AG04449 (cell line): ENCODE data around the gene ENPP7.

Experiments
- CTCF ChIA-PET: fragments of 350-600 bp; formaldehyde crosslinking; extraction: SDS; loops from one replicate; lab custom pipeline; 2021; ENCODE audit warnings: antibody characterized with exemption; lab: Yijun Ruan, JAX
- POLR2A ChIA-PET: fragments of 400-600, 350-600 bp; formaldehyde crosslinking; extraction: SDS; loops from one replicate; lab custom pipeline; 2020; ENCODE audit warnings: antibody characterized with exemption, inconsistent platforms; lab: Yijun Ruan, JAX
- DNase-seq: peaks from one replicate; pipeline ENCODE4 v3.0.0-alpha.2; 2010; ENCODE audit warnings: low read depth, low spot score
- H3K4me3 ChIP-seq: 2 replicates; pipeline ENCODE4 v1.5.1; 2011; ENCODE audit warnings: low read depth, mild to moderate bottlenecking, control low read depth, low read length
- TF ChIP-seq, protein P1 (sequence below): IDR thresholded peaks from one replicate; pipeline ENCODE4 v1.5.1; 2011; ENCODE audit warnings: mild to moderate bottlenecking, moderate library complexity, low read length, control low read depth, inconsistent platforms; ENCODE audit not compliant: insufficient read depth; ENCODE audit errors: missing control alignments

The ENPP7 gene

DNA sequence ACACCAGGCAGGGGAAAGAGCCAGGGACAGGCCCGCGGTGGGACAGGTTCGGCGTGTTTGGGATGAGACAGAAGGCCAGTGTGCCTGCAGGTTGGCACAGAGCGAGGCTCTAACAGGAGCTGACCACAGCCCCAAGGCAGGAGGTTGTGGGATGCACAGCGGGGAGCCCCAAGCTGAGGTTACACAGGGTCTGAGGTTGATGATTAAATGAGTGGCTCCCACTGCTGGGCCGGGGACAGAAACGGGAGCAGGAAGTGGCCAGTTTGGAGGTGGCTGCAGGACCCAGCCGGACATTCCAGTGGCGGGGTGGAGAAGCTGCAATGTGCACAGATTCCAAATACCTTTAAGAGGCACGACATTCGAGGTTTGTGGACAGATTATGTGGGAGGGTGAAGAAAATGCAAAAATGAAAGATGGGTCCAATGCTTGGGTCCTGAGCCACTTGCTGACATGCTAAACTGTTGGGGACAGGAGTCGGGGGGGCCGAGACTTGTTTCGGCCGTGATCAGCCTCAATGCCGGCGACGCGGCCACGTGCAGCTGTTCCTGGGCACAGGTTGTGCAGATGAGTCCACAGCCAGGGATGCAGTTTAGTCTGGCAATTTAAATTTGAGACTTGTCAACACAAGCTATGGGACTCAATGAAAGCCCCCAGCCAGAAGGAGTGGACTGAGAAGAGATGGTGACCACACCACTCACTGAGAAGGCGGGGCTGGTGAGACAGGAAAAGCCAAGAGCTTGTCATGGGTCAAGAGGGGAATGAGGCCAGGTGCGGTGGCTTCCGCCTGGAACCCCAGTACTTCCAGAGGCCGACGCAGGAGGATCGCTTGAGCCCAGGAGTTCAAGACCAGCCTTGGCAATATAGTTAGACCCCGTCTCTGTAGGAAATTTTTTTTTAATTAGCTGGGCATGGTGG lies 8.7 kb downstream of the ENPP7 start:
- no peak for DNase-seq
- TF ChIP-seq, protein P1, sequence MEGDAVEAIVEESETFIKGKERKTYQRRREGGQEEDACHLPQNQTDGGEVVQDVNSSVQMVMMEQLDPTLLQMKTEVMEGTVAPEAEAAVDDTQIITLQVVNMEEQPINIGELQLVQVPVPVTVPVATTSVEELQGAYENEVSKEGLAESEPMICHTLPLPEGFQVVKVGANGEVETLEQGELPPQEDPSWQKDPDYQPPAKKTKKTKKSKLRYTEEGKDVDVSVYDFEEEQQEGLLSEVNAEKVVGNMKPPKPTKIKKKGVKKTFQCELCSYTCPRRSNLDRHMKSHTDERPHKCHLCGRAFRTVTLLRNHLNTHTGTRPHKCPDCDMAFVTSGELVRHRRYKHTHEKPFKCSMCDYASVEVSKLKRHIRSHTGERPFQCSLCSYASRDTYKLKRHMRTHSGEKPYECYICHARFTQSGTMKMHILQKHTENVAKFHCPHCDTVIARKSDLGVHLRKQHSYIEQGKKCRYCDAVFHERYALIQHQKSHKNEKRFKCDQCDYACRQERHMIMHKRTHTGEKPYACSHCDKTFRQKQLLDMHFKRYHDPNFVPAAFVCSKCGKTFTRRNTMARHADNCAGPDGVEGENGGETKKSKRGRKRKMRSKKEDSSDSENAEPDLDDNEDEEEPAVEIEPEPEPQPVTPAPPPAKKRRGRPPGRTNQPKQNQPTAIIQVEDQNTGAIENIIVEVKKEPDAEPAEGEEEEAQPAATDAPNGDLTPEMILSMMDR = no peak
- CTCF ChIA-PET = interaction anchor here (0.8 to 1.5 kb wide), 5 partner anchors 18 to 253 kb away, joined by 3 read pairs; no protein-coding TSS in a partner anchor
- no peak overlapping the region for H3K4me3 ChIP-seq
- POLR2A ChIA-PET = no interaction called here

DNA sequence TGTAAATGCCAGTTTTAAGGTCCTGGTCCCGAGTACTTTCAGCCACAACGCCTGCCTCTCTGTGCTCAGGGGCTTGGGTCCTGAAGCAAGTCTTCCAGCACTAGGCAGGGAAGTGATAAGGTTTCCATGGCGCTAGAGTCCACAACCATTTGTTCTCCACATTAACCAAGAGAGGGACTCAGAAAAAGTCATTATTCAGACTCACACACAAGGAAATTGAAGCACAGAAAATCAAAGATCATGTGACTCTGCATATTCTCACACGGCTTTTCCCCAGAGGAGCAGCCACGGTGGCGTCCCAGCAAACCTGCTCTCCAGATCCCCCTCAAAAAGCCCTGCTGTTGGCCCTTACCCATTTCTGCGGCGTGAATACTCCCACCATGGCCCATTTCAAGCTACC lies 9.7 kb downstream of the ENPP7 start:
- POLR2A ChIA-PET = no interaction called here
- H3K4me3 ChIP-seq = no peak overlapping the region

DNA sequence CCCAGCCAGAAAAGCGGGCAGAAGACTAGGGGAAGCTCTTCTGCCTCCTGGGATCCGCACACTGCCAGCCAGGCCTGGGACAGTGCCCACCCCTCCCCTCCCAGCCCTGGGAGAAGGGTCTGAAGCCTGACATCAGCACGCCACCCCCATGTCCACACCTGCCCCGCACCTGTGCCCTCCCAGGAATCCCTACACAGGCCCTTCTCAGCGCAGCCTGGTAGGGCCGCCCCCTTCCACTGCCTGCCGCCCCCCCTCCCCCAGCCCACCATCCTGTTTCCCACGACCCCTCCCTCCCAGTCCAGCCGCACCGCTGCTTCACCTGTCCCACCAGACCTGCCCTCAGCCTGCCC lies 10.6 kb downstream of the ENPP7 start:
- CTCF ChIA-PET = interaction anchor here (0.9 to 4.5 kb wide), 24 partner anchors 8 to 304 kb away, joined by 3 to 30 read pairs (median 4); partner anchors contain the start of genes CBX4 and ENPP7

More for the DNA sequence above, 9.7 kb downstream of the ENPP7 start:
- TF ChIP-seq, protein P1 = no peak
- DNase-seq = no peak
- CTCF ChIA-PET = interaction anchor here (0.8 to 4.5 kb wide), 17 partner anchors 8 to 268 kb away, joined by 3 to 30 read pairs (median 5); partner anchors contain the start of genes CBX2 and ENPP7

DNA sequence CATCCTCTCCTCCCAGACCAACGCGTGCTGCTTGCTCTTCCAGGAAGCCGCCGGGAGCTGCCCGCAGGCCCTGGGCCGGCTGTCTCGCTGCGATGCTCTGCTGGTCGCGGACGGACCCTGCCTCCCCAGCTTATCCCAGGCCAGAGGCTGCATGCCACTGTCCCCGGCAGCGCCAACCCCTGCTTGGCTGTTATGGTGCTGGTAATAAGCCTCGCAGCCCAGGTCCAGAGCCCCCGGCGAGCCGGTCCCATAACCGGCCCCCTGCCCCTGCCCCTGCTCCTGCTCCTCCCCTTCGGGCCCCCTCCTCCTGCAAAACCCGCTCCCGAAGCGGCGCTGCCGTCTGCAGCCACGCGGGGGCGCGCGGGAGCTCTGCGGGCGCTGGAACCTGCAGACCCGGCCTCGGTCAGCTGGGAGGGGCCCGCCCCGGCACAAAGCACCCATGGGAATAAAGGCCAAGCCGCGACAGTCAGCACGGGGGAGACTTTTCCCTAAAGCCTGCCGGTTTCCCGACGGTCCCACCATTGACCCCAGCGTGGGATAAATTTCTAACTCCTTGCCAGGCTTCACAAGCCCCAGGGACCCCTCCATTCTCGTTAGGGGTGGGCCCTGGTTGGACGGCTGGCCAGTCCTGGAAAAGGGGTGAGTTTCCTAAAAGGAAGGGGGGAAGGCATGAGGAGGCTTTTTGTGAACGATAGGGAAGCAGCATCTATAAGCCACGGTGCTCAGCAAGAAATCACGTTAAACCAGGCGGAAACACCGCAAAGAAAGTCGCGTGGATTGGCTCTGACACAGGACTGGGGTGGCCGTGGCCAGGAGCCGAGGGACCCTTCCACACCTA lies 11.2 kb downstream of the ENPP7 start:
- DNase-seq = no peak
- no peak overlapping the region for H3K4me3 ChIP-seq
- TF ChIP-seq, protein P1 = peak; percentile 95
- POLR2A ChIA-PET = no interaction called here
- CTCF ChIA-PET = interaction anchor here (0.9 to 4.5 kb wide), 21 partner anchors 9 to 303 kb away, joined by 3 to 30 read pairs (median 4); partner anchors contain the start of genes CBX4 and ENPP7

More for the DNA sequence above, 10.6 kb downstream of the ENPP7 start:
- H3K4me3 ChIP-seq = no peak overlapping the region
- POLR2A ChIA-PET = no interaction called here
- TF ChIP-seq, protein P1 = no peak
- DNase-seq = no peak

DNA sequence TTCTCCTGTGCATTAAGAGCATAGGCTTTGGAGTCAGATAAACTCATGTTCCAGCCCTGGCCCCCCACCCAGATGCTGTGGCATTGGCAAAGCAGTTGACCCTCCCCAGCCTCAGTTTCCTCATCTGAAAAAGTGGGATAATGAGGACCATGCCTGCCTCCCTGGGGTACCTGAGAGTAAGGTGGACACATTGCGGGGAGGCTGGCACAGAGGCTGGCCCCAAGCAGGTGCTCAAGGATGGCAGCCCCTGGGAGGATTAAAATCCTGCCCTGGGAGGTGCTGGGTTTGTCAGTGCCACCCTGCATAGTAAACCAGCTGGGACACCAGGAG lies 11.8 kb downstream of the ENPP7 start:
- DNase-seq = no peak
- TF ChIP-seq, protein P1 = no peak
- CTCF ChIA-PET = interaction anchor here (1.2 to 4.5 kb wide), 11 partner anchors 9 to 251 kb away, joined by 4 to 30 read pairs (median 9); partner anchors contain the start of gene ENPP7
- H3K4me3 ChIP-seq = no peak overlapping the region
- POLR2A ChIA-PET = no interaction called here
